ENCODE data around the gene COL25A1.
"Not testable (repeated sequence)": the region's sequence is repeated elsewhere in the genome, so short reads cannot be mapped to it uniquely, and the experiment has no call there.

Gene COL25A1

DNA sequence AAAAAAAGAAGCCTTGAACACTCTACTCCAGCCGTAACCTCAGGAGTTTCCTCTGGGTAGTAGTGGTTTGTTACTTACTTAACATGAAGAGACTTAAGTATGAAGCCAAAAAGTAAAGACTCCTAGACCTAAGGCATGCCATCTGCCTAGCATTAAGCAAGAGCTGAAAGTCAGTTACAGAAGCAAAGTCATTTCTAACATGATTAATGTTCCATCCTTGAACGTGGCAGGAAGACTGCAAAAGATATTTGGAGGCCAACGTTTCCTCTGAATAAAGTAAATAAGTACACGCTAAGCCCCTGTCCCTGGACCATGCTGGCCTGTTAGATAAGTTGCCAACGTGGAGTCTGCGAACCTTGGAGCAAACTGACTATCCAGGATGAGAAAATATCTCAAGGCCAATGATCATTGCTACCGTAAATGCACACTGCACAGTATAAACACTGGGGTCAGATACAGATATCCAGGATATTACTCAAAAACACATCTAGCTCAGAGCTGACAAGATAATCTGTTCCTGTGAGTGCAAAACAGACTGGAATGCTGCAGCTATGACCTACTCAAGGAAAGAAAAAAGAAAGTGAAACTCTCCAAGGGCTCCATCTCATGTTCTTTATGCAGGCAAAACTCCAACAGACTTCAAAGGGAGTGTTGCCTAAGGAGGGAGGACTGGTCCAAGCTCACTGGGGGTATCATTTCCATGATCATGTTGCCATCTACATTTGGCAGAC, 255.8 kb downstream of the COL25A1 start:
- DNase-seq (ENCODE audit: low read depth): no peak

DNA sequence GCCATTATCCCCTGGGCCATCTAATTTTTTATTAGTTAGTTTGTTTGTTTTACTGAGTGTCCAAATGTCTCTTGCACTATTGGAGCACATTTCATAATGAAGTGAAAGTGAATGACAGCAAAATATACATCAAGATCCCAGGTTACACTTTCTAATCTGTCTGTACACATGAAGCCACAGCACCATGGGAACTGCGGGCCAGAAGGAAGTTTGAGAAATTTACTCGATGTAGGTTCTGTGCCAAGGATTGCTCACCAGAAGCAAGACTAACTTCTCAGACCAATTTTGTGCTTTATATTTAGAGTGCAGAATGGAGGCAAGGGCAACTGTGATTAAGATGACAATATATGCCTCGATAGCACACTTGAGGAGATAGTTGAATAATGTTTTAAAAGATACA, 258.0 kb downstream of the COL25A1 start:
- DNase-seq (ENCODE audit: low read depth): no peak

DNA sequence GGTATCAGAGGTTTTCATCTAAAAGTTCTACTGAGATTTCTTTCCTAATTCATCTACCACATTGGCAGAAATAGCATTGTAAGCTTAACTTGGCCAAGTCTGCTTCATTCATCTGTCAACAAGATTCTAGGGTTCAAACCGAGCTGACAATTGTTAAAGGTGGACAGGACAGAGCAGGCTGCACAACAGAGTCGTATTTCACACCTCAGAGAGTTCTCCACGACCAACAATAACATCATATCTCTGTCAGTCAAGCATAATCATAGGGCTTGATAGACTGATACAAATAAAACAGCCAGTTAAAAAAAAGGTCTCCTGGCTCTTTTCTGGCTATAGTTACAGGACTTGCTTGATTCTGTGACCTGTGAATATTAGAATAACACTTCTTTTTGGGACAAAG, 259.2 kb downstream of the COL25A1 start:
- DNase-seq (ENCODE audit: low read depth): no peak

DNA sequence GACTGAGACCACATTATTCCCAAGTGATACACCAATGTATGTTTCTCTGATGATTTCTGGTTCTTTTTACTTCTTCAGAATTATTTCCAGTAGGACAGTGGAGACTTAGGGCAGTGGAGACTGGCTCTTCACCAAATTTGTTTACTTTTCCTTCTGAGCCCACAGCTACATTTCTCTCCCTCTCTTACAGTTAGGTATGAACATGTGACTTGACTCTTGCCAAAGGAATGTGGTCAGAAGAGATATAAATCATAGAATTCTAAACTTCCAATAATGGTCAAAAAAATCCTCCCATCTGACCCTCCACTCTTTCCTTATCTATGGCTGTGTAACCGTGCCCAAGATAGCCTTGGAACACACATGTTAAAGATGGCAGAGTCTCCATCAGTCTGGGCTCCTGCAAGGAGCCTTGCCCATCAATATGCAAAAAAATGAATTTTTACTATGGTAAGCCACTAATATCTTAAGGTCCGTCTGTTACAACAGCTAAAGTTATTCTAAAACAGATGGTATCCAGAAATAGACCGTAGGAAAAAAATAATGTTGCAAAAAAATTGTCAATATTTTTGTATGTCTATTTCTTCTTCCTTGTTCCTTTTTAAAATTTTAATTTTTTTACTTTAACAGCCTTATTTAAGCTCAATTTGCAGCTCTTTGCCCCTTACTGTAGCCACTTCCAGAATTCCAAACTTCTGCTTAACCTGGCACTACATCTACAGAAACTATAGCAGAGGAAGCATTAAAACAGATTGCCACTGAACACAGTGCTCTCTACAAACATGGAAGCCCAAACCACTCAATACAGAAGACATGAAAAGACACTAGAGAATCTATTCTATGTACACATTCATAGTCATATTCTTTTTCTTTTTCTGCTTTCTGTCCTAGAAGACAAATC, 260.7 kb downstream of the COL25A1 start:
- no peak for DNase-seq (ENCODE audit: low read depth)

DNA sequence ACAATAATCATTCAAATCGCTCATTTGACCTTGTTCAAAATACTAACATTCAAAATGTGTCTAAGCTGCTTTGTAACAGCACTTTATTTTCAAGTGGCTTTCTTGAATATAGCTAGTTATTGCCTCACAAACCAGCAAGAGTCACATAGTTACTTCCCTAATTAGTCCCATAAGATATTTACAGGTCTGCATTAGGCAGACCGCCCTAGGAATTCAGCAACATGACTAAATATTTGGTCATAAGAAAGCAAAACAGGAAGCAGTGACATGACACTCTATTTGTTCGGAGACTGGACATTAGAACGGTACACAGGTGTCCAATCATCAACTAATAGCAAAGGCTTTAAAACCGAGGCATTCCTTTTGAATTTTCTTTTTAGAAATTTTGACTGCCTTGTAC, 262.0 kb downstream of the COL25A1 start:
- DNase-seq (ENCODE audit: low read depth): no peak

DNA sequence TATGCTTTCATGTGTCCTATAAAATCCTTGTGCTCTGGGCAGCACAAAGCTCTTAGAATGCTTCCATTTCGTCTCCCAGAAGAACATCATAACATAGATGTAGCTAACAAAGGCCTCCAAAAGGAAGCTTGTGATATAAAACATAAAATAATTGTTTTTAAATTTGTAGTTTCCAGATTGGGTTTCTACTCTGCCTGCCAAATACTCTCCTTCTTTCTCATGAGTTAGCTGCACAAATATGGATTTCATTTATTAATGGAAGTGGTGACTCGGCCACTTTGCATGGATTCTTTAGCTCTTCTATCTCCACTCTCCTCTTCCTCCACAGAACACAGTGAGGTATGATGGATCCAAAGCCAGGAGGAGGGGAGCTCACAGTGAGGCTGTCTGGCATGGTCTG, 265.4 kb downstream of the COL25A1 start:
- no peak for DNase-seq (ENCODE audit: low read depth)

DNA sequence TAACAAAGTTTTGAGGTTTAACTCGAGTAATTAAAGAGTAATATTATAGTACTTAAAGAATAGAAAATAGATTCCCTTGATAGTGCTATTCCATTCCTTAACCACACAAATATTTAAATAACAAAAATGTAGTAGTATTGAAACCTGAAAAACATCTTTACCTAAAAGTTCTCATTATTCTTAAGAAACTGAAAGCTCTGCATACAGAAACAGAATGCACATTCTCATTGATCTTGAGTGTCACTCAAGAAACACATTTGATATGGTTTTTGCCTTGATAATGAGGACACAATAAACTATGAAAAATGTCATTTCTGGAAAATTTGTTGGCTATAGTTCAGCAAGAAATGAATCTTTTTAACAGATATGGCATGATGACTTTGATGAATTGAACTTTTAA, 268.5 kb downstream of the COL25A1 start:
- DNase-seq (ENCODE audit: low read depth): no peak

DNA sequence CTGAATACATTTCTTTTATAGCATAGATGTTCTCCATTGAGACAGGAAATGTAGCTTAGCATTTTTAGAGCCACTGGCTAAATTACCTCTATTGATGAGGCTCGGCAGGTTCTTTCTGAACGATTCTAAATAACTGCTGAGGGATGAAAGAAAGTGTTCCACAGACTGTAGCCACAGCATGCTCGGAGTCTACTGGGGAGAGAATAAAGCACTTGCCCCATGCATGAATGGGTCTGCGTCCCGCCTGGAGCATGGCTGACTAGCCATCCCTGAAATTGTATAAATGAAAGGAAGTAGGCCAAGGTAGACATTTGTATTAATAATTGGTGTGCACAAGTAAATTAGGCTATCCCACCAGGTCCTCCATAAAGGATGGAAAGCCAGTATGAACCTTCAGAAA, 269.8 kb downstream of the COL25A1 start:
- no peak for DNase-seq (ENCODE audit: low read depth)

DNA sequence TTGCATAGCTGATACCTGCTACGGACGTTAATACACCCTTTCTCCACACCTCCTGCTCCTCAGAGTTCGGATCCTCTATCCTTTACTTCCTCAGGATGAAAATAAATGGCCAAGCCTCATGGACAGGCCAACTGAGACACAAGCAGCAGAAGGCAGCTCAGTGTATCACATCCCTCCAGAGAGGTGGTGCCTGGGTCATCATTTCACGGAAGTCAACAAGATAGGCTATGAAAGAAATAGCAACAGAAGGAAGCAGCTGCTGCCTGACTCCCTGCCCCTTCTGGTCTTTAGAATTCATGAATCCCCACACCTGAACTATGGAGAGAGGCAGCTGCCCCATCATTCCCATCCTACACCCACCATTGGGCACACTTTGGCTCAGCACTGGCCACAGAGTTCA, 272.5 kb downstream of the COL25A1 start:
- no peak for DNase-seq (ENCODE audit: low read depth)

DNA sequence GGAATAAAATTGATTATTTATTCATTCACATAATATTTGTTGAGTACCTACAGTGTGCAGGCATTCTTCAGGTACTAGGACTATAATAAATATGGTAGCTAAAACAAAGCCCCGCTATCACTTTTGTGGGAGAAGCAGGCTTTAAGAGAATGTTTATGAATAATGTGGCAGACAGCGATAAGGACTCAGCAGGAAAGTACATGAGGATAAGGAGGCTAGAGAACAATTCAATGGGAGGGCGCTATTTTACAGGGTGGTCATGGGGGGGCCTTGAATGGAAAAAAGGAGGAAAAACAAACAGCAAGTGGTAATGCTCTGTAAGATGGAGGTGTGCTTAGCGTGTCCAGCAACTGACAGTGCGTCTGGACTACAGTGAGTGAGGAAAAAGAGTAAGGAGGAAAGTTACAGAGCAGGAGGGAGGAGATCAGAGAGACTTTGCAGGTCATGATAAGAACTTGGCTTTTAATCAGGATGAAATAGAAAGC, 275.4 kb downstream of the COL25A1 start:
- DNase-seq (ENCODE audit: low read depth): no peak

DNA sequence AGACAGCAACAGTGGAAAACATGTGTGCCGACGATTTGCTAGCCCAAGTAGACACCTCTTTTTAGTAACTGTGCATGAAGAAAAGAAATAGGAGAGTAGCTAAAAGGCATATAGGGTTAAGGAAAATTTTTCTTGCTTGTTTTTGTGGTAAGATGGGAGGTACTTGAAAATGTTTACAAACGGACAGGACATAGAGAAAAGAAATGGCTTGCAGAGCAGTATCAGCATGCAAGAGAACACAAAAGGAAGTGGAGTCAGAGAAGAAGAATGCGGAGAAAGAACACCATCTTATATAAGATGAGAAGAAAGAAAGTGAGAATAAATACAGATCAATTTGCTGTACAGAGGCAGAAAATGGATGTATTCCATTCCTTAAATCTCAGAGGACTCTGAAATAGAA, 275.9 kb downstream of the COL25A1 start:
- DNase-seq (ENCODE audit: low read depth): no peak

DNA sequence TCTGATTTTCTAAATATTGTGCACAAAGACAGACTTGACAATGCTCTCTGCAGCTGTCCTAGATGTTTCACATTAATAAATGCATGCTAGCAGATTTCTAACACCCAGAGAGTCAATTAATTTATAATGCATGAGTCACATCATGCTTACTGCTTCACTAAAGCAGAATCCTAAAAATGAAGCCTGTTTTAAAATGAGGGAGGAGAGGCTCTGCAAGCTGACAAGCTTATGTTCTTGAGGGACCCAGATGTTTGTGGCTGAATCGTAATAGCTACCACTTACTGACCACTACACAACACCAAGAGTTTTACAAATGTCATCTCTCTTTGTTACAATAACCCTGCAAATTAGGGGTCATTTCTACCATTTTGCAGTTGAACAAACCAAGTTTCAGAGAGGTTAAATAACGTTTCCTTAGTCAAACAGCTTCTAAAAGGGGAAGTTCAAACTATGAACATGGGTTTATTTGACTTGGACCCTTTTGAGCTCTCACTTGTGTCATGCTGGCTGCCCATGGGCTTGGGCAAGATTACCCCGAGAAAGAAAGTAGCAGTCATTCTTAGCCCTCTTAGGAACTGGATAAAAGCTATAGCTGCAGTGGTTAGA, 276.9 kb downstream of the COL25A1 start:
- DNase-seq (ENCODE audit: low read depth): no peak

DNA sequence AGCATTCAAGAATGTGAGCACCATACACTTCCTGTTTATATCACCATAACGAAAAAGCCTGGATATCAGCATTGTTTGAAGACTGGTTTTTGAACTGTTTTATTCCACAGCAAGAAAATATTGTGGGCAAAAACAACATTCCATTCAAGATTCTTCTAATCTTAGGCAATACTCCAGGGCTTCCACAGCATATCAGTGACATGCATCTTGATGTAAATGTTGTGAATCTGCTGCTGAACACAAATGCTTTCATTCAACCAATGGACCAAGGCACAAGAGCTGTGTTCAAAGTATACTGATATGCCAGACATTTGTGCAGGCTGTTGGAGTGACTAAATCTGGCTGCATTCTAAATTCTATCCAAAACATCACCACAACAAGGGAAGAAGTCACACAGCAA, 279.5 kb downstream of the COL25A1 start:
- DNase-seq (ENCODE audit: low read depth): no peak

DNA sequence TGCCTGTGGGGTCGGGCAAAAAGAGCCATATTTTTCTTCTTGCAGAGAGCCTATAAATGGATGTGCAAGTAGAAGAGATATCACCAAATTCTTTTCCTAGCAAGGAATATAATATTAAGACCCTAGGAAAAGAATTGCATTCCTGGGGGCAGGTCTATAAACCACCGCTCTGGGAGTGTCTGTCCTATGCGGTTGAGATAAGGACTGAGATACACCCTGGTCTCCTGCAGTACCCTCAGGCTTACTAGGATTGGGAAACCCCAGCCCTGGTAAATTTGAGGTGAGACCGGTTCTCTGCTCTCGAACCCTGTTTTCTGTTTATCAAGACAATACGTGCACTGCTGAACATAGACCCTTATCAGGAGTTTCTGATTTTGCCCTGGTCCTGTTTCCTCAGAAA, 280.8 kb downstream of the COL25A1 start:
- DNase-seq (ENCODE audit: low read depth): not testable (repeated sequence)

DNA sequence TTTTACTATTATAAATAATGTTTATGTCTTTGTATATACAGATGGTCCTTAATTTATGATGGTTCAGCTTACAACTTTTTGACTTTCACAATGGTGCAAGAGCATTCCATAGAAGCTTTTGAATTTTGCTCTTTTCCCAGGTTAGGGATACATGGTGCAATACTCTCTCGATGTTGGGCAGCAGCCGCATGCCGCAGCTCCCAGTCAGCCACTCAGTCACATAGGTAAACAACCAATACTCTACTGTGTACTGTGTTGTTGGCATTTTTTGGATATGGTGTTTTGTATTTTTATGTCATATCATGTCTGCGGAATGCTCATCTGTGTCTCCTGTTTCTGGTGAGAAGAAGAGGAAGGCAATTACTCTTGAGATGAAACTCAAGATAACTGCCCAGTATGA, 281.6 kb downstream of the COL25A1 start:
- DNase-seq (ENCODE audit: low read depth): no peak

DNA sequence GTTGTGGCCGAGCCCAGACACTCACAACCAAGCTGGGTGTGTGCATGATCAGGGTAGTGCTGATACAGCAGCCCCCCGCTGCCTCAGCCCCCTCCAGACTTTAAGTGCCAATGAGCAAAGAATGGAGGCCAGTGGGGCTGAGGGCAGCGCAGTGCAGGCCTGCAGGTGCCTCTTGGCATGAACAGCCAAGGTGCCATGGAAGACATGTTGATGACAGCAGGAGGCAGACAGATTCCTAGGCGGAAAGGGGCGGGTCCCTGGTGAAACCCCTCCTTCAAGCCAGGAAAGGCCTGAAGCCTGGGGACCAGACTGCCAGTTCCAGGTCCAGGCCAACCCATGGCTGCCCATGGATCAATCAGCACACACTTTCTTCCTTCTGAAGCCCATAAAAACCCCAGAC, 286.3 kb downstream of the COL25A1 start:
- no peak for DNase-seq (ENCODE audit: low read depth)

DNA sequence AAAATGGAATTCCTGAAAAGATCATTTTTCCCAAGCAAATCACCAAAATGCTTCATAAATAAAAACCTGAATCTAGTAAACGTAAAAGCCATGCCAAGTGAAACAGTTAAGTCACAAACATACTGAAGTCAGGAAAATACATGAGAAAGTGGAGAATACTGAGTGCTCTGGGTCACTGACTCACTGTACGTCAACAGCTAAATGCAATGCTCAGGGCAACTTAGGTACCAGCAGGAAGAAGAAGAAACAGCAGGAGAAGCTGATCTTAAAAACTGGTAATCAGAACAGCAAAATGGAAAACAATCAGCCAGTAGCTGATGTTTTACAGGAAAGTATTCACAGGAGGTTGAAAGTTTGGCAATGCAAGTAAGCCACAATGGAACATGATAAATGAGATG, 287.0 kb downstream of the COL25A1 start:
- DNase-seq (ENCODE audit: low read depth): no peak

DNA sequence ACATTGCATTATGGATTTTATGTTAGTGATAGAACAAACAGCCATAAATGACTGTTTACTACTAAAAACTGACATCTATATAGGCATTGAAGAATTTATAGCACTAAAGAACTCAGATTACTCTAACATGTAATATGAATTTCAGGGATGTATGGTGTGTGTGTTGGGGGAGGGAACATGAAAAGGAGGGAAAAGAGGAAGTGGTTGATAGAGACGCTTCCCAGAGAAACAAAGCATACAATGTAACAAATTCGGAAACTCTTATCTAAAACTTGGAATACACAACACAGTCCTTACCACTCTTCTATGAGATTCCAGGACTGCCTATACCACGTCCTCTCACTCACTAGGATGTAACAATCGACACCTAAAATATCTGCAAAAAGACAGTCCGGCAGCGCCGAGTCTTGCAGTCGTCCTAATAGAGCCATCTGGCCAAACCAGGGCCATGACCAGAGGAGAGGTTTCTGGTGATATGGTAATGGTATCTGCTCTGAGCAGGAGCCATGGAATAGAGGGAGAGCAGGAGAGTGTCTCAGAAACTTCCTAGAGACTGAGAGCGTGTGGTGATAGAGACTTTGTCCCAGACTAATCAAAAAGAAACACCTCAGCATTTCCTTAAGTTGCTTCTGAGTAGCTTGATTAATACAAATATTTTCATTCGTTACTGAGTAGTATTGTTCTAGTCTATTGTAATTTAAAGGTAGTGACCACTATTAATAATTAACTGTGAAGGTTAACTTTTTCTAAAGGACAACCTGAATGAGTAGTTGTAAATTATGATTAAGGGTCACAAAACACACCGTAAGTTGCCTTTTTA, 287.7 kb downstream of the COL25A1 start:
- no peak for DNase-seq (ENCODE audit: low read depth)

DNA sequence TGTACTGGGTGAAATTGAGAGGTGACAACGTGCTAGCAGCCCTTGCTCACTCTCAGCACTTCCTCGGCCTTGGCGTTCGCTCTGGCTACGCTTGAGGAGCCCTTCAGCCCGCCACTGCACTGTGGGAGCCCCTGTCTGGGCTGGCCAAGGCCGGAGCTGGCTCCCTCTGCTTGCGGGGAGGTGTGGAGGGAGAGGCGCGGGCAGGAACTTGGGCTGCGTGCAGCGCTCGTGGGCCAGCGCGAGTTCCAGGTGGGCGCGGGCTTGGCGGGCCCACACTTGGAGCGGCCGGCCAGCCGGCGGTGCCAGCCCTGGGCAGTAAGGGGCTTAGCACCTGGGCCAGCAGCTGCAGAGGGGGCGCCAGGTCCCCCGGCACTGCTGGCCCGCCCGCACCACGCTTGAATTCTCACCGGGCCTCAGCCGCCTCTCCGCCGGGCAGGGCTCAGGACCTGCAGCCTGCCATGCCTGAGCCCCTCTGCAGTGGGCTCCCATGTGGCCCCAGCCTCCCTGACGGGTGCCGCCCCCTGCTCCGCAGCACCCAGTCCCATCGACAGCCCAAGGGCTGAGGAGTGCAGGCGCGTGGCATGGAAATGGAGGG, 290.1 kb downstream of the COL25A1 start:
- DNase-seq (ENCODE audit: low read depth): no peak

DNA sequence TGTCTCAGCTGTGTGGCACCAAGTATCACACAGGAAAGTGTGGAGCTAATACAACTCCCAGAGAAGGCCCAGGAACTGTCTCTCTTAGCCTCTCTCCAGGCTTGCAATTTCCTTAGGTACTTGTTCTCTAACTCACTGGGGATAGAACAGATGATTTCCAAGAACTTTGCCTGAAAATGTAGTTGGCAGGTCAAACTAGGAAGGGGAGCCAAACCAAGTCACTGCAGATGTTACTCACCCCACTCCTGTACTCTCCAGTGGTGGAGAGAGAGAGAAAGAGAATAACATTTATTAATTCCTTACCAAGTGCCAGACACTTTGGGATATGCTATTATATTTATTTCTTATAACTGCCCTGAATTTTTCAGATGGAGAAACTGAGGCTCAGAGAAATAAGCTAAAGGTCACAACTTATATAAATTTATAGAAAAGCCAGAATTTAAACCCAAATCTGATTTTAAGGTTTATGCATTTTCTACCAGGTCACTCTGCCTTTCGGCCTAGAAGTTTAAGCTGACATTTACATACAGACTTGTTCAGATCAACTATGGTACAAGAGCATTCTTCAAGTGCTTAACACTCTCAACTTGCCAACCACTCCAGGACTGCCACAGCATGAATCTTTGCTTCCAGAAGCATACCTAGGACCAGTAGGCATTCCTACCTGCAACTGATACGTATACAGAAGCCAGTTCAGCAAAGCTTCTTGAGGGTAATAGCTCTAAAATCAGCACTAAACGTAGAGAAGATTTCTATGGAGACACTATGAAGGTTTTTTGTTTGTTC, 291.0 kb downstream of the COL25A1 start:
- no peak for DNase-seq (ENCODE audit: low read depth)

DNA sequence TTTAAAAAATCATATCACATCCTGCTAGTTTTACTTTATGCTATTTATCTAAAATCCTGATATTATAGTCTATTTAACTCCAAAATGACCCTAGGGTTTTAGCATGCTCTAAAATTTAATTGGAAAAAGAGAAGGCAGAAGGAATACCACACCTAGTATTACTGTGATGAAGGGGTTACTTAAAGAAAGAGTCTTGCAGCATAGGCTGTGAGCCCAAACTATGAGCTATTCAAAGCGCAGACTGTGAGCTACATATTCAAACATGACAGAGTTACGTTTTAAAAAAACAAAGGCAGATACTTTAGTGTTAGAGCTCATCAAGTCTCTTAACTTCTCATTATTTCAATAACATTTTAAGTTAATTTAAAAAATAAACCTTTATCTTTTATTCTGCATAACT, 291.9 kb downstream of the COL25A1 start:
- no peak for DNase-seq (ENCODE audit: low read depth)

Data from stimulated activated CD8-positive, alpha-beta memory T cell treated with anti-CD3 and anti-CD28 coated beads, Interleukin-7, amount 100 ng/mL, for 24 hours (primary cell).